IMR-90 (cell line): ENCODE results near the gene THAP12. TPM values are rescaled to one million over a fixed set of nuclear protein-coding genes. Genes with fewer than 3 reads are reported as not detected.

Experiments
- ATAC-seq: fragments of 200-7000 bp; cut with Tn5 transposase; 2 replicates; pipeline ENCODE4 v1.9.1; 2020; ENCODE audit warnings: low read depth, mild to moderate bottlenecking, moderate library complexity
- BruUV-seq: library from RNA; stranded (reverse); fragments of 400-500 nt; replicated peaks from 2 replicates; lab custom pipeline; 2021; lab: Mats Ljungman, UMichigan
- CTCF ChIA-PET: fragments of 300-600 bp; formaldehyde crosslinking; extraction: SDS; loops from one replicate; lab custom pipeline; 2021; ENCODE audit warnings: antibody characterized with exemption; lab: Yijun Ruan, JAX
- POLR2A ChIA-PET: fragments of 300-600 bp; sonication (Branson Sonifier 250); formaldehyde crosslinking; loops from one replicate; lab custom pipeline; 2022; ENCODE audit warnings: antibody characterized with exemption; ENCODE audit not compliant: unreplicated experiment; lab: Charles Lee
- DNase-seq: peaks from one replicate; pipeline ENCODE4 v3.0.0; 2013
- H2AFZ ChIP-seq: replicated peaks from 2 replicates; pipeline ENCODE3; 2013; ENCODE audit warnings: low read length, mild to moderate bottlenecking; ENCODE audit not compliant: poor library complexity
- H2AK5ac ChIP-seq: 2 replicates; pipeline ENCODE4 v1.6.1; 2013; ENCODE audit warnings: low read depth, low read length, inconsistent platforms
- H2AK9ac ChIP-seq: replicated peaks from 2 replicates; pipeline ENCODE3; 2013; ENCODE audit warnings: mild to moderate bottlenecking, low read depth, low read length, moderate library complexity; ENCODE audit not compliant: poor library complexity
- H2BK120ac ChIP-seq: 2 replicates; pipeline ENCODE4 v1.6.1; 2013; ENCODE audit warnings: low read depth, low read length, inconsistent platforms
- H2BK15ac ChIP-seq: 3 replicates; pipeline ENCODE4 v1.6.1; 2013; ENCODE audit warnings: low read depth, low read length, inconsistent platforms
- H2BK20ac ChIP-seq: 2 replicates; pipeline ENCODE4 v1.6.1; 2013; ENCODE audit warnings: low read depth, mild to moderate bottlenecking, inconsistent platforms, low read length, moderate library complexity
- H2BK5ac ChIP-seq: 2 replicates; pipeline ENCODE4 v1.6.1; 2013; ENCODE audit warnings: mild to moderate bottlenecking, low read depth, low read length, inconsistent platforms; ENCODE audit not compliant: poor library complexity, severe bottlenecking
- H3K14ac ChIP-seq: replicated peaks from 2 replicates; pipeline ENCODE4 v1.6.1; 2013; ENCODE audit warnings: low read depth, low read length, inconsistent platforms
- H3K18ac ChIP-seq: 2 replicates; pipeline ENCODE4 v1.6.1; 2013; ENCODE audit warnings: low read depth, low read length, control low read depth
- H3K23ac ChIP-seq: 2 replicates; pipeline ENCODE4 v1.6.1; 2013; ENCODE audit warnings: low read depth, low read length, inconsistent platforms
- H3K27ac ChIP-seq: 2 replicates; pipeline ENCODE4 v1.5.1; 2013; ENCODE audit warnings: mild to moderate bottlenecking, control low read depth, low read length; ENCODE audit not compliant: insufficient read depth
- H3K27me3 ChIP-seq: 2 replicates; pipeline ENCODE4 v1.6.1; 2013; ENCODE audit warnings: low read length; ENCODE audit not compliant: control insufficient read depth, insufficient read depth
- H3K36me3 ChIP-seq: 2 replicates; pipeline ENCODE4 v1.6.1; 2013; ENCODE audit warnings: low read length, mixed read lengths; ENCODE audit not compliant: control insufficient read depth, insufficient read depth
- H3K4ac ChIP-seq: 2 replicates; pipeline ENCODE4 v1.6.1; 2013; ENCODE audit warnings: low read depth, low read length, inconsistent platforms
- H3K4me1 ChIP-seq: 2 replicates; pipeline ENCODE4 v1.6.1; 2013; ENCODE audit warnings: low read length, mixed read lengths; ENCODE audit not compliant: control insufficient read depth, insufficient read depth
- H3K4me2 ChIP-seq: 2 replicates; pipeline ENCODE4 v1.6.1; 2013; ENCODE audit warnings: low read depth, mild to moderate bottlenecking, control low read depth, low read length, moderate library complexity
- H3K4me3 ChIP-seq: 2 replicates; pipeline ENCODE4 v1.5.1; 2013; ENCODE audit warnings: low read depth, mild to moderate bottlenecking, control low read depth, low read length, moderate library complexity; ENCODE audit not compliant: insufficient read depth
- H3K56ac ChIP-seq: 2 replicates; pipeline ENCODE4 v1.6.1; 2013; ENCODE audit warnings: low read length, inconsistent platforms; ENCODE audit not compliant: insufficient read depth; ENCODE audit errors: extremely low read depth
- H3K79me1 ChIP-seq, 2 experiments: 2 replicates each; pipeline ENCODE4 v1.6.1; 2013; ENCODE audit warnings: low read length in 2 of 2, inconsistent platforms in 1 of 2, low read depth in 1 of 2
- H3K9ac ChIP-seq: 2 replicates; pipeline ENCODE4 v1.6.1; 2013; ENCODE audit warnings: low read depth, low read length, control low read depth
- H3K9me1 ChIP-seq: 2 replicates; pipeline ENCODE4 v1.6.1; 2013; ENCODE audit warnings: low read length, inconsistent platforms; ENCODE audit not compliant: insufficient read depth
- H3K9me3 ChIP-seq: 2 replicates; pipeline ENCODE4 v1.6.1; 2013; ENCODE audit warnings: low read length; ENCODE audit not compliant: control insufficient read depth, insufficient read depth
- H4K20me1 ChIP-seq: 2 replicates; pipeline ENCODE4 v1.6.1; 2013; ENCODE audit warnings: low read length, inconsistent platforms; ENCODE audit not compliant: insufficient read depth
- H4K5ac ChIP-seq: 2 replicates; pipeline ENCODE4 v1.6.1; 2013; ENCODE audit warnings: mild to moderate bottlenecking, low read depth, low read length, control low read depth
- H4K8ac ChIP-seq, 2 experiments: 2 replicates each; pipeline ENCODE4 v1.6.1; 2013; ENCODE audit warnings: low read depth in 2 of 2, low read length in 2 of 2, control low read depth in 1 of 2, inconsistent platforms in 1 of 2
- H4K91ac ChIP-seq: 2 replicates; pipeline ENCODE4 v1.6.1; 2013; ENCODE audit warnings: low read depth, low read length, inconsistent platforms; ENCODE audit not compliant: insufficient read depth
- BHLHE40 ChIP-seq: fragments of 150-350 bp; IDR thresholded peaks from 2 replicates; pipeline ENCODE4 v1.6.1; 2016; ENCODE audit warnings: mild to moderate bottlenecking, low read depth, low read length
- CEBPB ChIP-seq: IDR thresholded peaks from 2 replicates; pipeline ENCODE4 v1.6.1; 2012; ENCODE audit warnings: low read depth, low read length, improper control_type of control experiment
- CHD1 ChIP-seq: IDR thresholded peaks from 2 replicates; pipeline ENCODE4 v1.6.1; 2012; ENCODE audit warnings: low read depth, low read length, improper control_type of control experiment
- FOS ChIP-seq: fragments of 150-350 bp; IDR thresholded peaks from 2 replicates; pipeline ENCODE4 v1.6.1; 2016; ENCODE audit warnings: low read depth, low read length
- MAFK ChIP-seq: IDR thresholded peaks from 2 replicates; pipeline ENCODE4 v1.6.1; 2012; ENCODE audit warnings: low read depth, low read length, improper control_type of control experiment
- MAZ ChIP-seq: IDR thresholded peaks from 2 replicates; pipeline ENCODE4 v1.6.1; 2012; ENCODE audit warnings: low read depth, mild to moderate bottlenecking, low read length, improper control_type of control experiment, moderate library complexity, borderline replicate concordance
- MXI1 ChIP-seq: IDR thresholded peaks from 2 replicates; pipeline ENCODE4 v1.6.1; 2012; ENCODE audit warnings: low read depth, mild to moderate bottlenecking, low read length, moderate library complexity, borderline replicate concordance
- NFE2L2 ChIP-seq: fragments of 150-350 bp; IDR thresholded peaks from 2 replicates; pipeline ENCODE4 v1.6.1; 2016; ENCODE audit warnings: low read depth, mild to moderate bottlenecking, low read length
- POLR2A ChIP-seq: IDR thresholded peaks from 2 replicates; pipeline ENCODE4 v1.6.1; 2012; ENCODE audit warnings: mild to moderate bottlenecking, low read depth, low read length
- RAD21 ChIP-seq: IDR thresholded peaks from 2 replicates; pipeline ENCODE4 v1.6.1; 2012; ENCODE audit warnings: low read length, improper control_type of control experiment
- RCOR1 ChIP-seq: IDR thresholded peaks from 2 replicates; pipeline ENCODE4 v1.6.1; 2012; ENCODE audit warnings: mild to moderate bottlenecking, low read length, improper control_type of control experiment; ENCODE audit not compliant: insufficient replicate concordance
- RFX5 ChIP-seq: IDR thresholded peaks from 2 replicates; pipeline ENCODE4 v1.8.0; 2012; ENCODE audit warnings: low read depth, mild to moderate bottlenecking, low read length, moderate library complexity
- SMC3 ChIP-seq: fragments of 150-350 bp; IDR thresholded peaks from 2 replicates; pipeline ENCODE4 v1.6.1; 2016; ENCODE audit warnings: low read depth, mild to moderate bottlenecking, antibody characterized with exemption, low read length, moderate library complexity
- WGBS, 2 experiments: methylation state at CpG; one replicate each; pipeline versions ENCODE4 v1.1.5 to v1.1.7; 2013; ENCODE audit warnings: missing lambda C conversion rate in 2 of 2; ENCODE audit not compliant: insufficient read length in 1 of 2; ENCODE audit errors: extremely low coverage in 2 of 2; 5-methylcytosine and 5-hydroxymethylcytosine counted together
- dilution Hi-C: fragments of 300-500 bp; cut with HindIII; formaldehyde crosslinking; loops from one replicate; pipeline ENCODE4 v1.14.3; 2018; ENCODE audit warnings: low sequenced_read_pairs; ENCODE audit not compliant: unreplicated experiment
- in situ Hi-C: fragments of 300-500 bp; cut with MboI; formaldehyde crosslinking; loops from 3 replicates; pipeline ENCODE4 v1.14.3; 2019; ENCODE audit warnings: low sequenced_read_pairs, inconsistent platforms, mixed read lengths
- intact Hi-C: fragments of 100-400 bp; cut with micrococcal nuclease; formaldehyde crosslinking; loops from 2 replicates; pipeline ENCODE4 v1.10.0; 2022
- polyA plus RNA-seq, 3 experiments: library from polyadenylated mRNA; depleted of rRNA; stranded (reverse); fragments of >200 nt; gene quantifications; 2 replicates each; pipeline ENCODE4 v1.2.3, GENCODE V29; 2012; ENCODE audit warnings: low replicate concordance in 1 of 3
- total RNA-seq: library from RNA; depleted of rRNA; stranded (reverse); fragments of >200 nt; gene quantifications from 2 replicates; pipeline ENCODE4 v1.2.3, GENCODE V29; 2012
- TF ChIP-seq, protein P1 (sequence below): conservative IDR thresholded peaks from 2 replicates; pipeline ENCODE4 v1.5.1; 2012; ENCODE audit warnings: mild to moderate bottlenecking, low read depth, low read length, improper control_type of control experiment
- TF ChIP-seq, protein P2 (sequence below): fragments of 150-350 bp; IDR thresholded peaks from 2 replicates; pipeline ENCODE4 v1.6.1; 2017; ENCODE audit warnings: mild to moderate bottlenecking, antibody characterized with exemption, low read length, low read depth
- TF ChIP-seq, protein P3 (sequence below): fragments of 150-350 bp; IDR thresholded peaks from 2 replicates; pipeline ENCODE4 v1.6.1; 2016; ENCODE audit warnings: low read depth, mild to moderate bottlenecking, low read length, moderate library complexity, borderline replicate concordance

Gene THAP12
- total and polyA plus RNA-seq, 2 of the 4 experiments (the other 2 are of a cell fraction): 25.1 to 27.3 TPM

DNA sequence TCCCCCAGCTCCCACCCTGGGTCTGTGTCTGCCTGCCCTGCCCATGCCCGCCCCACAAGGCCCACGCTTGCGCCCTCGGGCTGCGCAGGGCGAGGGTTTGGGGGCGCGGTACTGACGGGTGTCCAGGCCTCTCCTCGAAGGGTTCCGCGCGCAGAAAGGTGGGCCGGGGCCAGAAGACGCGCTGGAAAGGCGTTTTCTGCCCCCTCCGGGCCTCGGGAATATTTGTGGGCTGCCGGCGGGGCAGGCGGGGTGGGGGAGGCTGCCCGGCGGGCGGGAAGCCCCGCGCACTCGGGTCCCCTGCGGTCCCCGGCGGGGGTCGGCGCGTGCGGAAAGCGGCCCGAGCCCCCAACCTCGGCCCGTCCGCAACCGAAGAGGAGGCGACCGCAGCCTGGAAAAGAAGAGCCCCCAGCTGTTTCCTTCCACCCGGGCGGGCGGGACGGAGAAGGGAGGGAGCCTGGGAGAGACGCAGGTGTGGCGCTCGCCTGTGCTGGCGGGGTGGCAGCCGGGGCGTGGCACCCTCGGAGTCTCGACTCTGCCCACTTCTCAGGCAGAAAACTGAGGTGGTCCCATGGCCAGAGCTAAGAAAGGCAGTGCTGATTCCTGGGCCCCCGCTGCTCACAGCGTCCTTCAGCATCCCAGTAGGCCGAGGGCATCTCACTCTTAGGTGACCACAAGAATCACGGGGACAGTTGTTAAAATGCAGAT lies 59.0 kb downstream of the THAP12 start:
- no peak overlapping the region for H2AK5ac ChIP-seq
- H3K36me3 ChIP-seq: no peaks in the 10 kb centered on the region
- H2BK20ac ChIP-seq: no peak overlapping the region
- DNase-seq (no peak), ATAC-seq (no peak)
- no peaks in the 10 kb centered on the region for H3K9me3 ChIP-seq
- H3K4me3 ChIP-seq: no peak overlapping the region
- no peaks in the 10 kb centered on the region for H3K79me1 ChIP-seq
- no peaks in the 10 kb centered on the region for H4K20me1 ChIP-seq
- in situ Hi-C loops (no loop called here), dilution Hi-C loops (no loop called here), intact Hi-C loops (no loop called here)
- no peak overlapping the region for H3K14ac ChIP-seq
- TF ChIP-seq MXI1 (no peak), CHD1 (no peak), RCOR1 (no peak), MAZ (no peak), NFE2L2 (no peak), RFX5 (no peak), BHLHE40 (no peak), MAFK (no peak), FOS (no peak), RAD21 (no peak), POLR2A (no peak), SMC3 (no peak), CEBPB (no peak)
- TF ChIP-seq, protein P1, sequence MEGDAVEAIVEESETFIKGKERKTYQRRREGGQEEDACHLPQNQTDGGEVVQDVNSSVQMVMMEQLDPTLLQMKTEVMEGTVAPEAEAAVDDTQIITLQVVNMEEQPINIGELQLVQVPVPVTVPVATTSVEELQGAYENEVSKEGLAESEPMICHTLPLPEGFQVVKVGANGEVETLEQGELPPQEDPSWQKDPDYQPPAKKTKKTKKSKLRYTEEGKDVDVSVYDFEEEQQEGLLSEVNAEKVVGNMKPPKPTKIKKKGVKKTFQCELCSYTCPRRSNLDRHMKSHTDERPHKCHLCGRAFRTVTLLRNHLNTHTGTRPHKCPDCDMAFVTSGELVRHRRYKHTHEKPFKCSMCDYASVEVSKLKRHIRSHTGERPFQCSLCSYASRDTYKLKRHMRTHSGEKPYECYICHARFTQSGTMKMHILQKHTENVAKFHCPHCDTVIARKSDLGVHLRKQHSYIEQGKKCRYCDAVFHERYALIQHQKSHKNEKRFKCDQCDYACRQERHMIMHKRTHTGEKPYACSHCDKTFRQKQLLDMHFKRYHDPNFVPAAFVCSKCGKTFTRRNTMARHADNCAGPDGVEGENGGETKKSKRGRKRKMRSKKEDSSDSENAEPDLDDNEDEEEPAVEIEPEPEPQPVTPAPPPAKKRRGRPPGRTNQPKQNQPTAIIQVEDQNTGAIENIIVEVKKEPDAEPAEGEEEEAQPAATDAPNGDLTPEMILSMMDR: no peak
- TF ChIP-seq, protein P2, sequence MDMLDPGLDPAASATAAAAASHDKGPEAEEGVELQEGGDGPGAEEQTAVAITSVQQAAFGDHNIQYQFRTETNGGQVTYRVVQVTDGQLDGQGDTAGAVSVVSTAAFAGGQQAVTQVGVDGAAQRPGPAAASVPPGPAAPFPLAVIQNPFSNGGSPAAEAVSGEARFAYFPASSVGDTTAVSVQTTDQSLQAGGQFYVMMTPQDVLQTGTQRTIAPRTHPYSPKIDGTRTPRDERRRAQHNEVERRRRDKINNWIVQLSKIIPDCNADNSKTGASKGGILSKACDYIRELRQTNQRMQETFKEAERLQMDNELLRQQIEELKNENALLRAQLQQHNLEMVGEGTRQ: no peak
- TF ChIP-seq, protein P3, sequence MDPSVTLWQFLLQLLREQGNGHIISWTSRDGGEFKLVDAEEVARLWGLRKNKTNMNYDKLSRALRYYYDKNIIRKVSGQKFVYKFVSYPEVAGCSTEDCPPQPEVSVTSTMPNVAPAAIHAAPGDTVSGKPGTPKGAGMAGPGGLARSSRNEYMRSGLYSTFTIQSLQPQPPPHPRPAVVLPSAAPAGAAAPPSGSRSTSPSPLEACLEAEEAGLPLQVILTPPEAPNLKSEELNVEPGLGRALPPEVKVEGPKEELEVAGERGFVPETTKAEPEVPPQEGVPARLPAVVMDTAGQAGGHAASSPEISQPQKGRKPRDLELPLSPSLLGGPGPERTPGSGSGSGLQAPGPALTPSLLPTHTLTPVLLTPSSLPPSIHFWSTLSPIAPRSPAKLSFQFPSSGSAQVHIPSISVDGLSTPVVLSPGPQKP: no peak
- no peaks in the 10 kb centered on the region for H3K4me1 ChIP-seq
- H2BK15ac ChIP-seq: no peak overlapping the region
- no TSS peak for BruUV-seq
- peaks cover 37% of the 10 kb centered on the region for H3K27me3 ChIP-seq
- H2BK120ac ChIP-seq: no peak overlapping the region
- H3K27ac ChIP-seq: no peak overlapping the region
- H3K9me1 ChIP-seq: no peaks in the 10 kb centered on the region
- H4K5ac ChIP-seq: no peak overlapping the region
- no peak overlapping the region for H3K23ac ChIP-seq
- WGBS, 2 experiments: 27% methylated on average over 29 of the region's 59 CpGs; no CpG with 5 or more reads in 1 of the 2 experiments
- H3K4me2 ChIP-seq: no peak overlapping the region
- no peak overlapping the region for H4K8ac ChIP-seq
- CTCF ChIA-PET: interaction anchor here (0.9 kb wide), 1 partner anchor 114 kb away, joined by 3 read pairs; no protein-coding TSS in a partner anchor
- no peak overlapping the region for H3K9ac ChIP-seq
- H2AFZ ChIP-seq: peak overlapping the region; percentile 14
- H4K91ac ChIP-seq: no peak overlapping the region
- H2AK9ac ChIP-seq: no peak overlapping the region
- no peak overlapping the region for H3K56ac ChIP-seq
- H3K4ac ChIP-seq: no peak overlapping the region
- no peak overlapping the region for H3K18ac ChIP-seq
- H2BK5ac ChIP-seq: no peak overlapping the region
- POLR2A ChIA-PET: no interaction called here
